NK-92 (cell line): ENCODE results near the gene PRSS58.

ENCODE experiments used
- DNase-seq: peaks from one replicate; lab custom pipeline; 2025; ENCODE audit not compliant: unreplicated experiment; lab: John Stamatoyannopoulos, UW

PRSS58 gene

GRCh38 chr7:142228537-142229104, 29.2 kb downstream of the PRSS58 start:
- no peak for DNase-seq
